SK-N-SH (cell line): ENCODE results near the gene IGLON5. TPM values are rescaled to one million over a fixed set of nuclear protein-coding genes. Genes with fewer than 3 reads are reported as not detected.

Source experiments
- CTCF ChIA-PET: fragments of 300-600, 350-600 bp; formaldehyde crosslinking; extraction: SDS; loops from one replicate; lab custom pipeline; 2021; lab: Yijun Ruan, JAX
- POLR2A ChIA-PET: fragments of 350-600 bp; sonication (Branson Sonifier 250); formaldehyde crosslinking; extraction: SDS; loops from one replicate; lab custom pipeline; 2020; ENCODE audit warnings: antibody characterized with exemption, inconsistent platforms; lab: Yijun Ruan, JAX
- DNase-seq: peaks from one replicate; pipeline ENCODE4 v3.0.0; 2012
- H2AFZ ChIP-seq: fragments of 200-600 bp; sonication (generic); 2 replicates; pipeline ENCODE4 v1.8.1; 2016; ENCODE audit warnings: antibody characterized with exemption, mild to moderate bottlenecking, low read depth
- H3F3A ChIP-seq: fragments of 200-600 bp; sonication (generic); replicated peaks from 2 replicates; pipeline ENCODE3; 2016; ENCODE audit warnings: antibody characterized with exemption, mild to moderate bottlenecking; ENCODE audit not compliant: insufficient read depth
- H3K27ac ChIP-seq, 2 experiments: fragments of 200-500 bp in 1 of 2; fragments of 200-600 bp in 1 of 2; sonication (Bioruptor generic) in 1 of 2; sonication (generic), shearing (Covaris generic) in 1 of 2; 2 replicates each; pipeline versions ENCODE4 v1.5.1 to v1.6.1; 2014 to 2016; ENCODE audit warnings: low read depth in 2 of 2, inconsistent platforms in 1 of 2, low read length in 1 of 2, mild to moderate bottlenecking in 1 of 2, mixed read lengths in 1 of 2
- H3K27me3 ChIP-seq: fragments of 200-600 bp; sonication (generic), shearing (Covaris generic); 2 replicates; pipeline ENCODE4 v1.6.1; 2016; ENCODE audit warnings: mixed run types; ENCODE audit not compliant: insufficient read depth
- H3K36me3 ChIP-seq, 2 experiments: fragments of 200-500 bp in 1 of 2; fragments of 200-600 bp in 1 of 2; sonication (Bioruptor generic) in 1 of 2; sonication (generic) in 1 of 2; replicated peaks in 1 of 2; 2 replicates each; pipeline versions ENCODE3 to v1.5.1; 2014 to 2016; ENCODE audit warnings: low read length in 1 of 2, mild to moderate bottlenecking in 1 of 2; ENCODE audit not compliant: insufficient read depth in 2 of 2, control insufficient read depth in 1 of 2
- H3K4me1 ChIP-seq, 2 experiments: fragments of 200-500 bp in 1 of 2; fragments of 200-600 bp in 1 of 2; sonication (Bioruptor generic) in 1 of 2; sonication (generic), shearing (Covaris generic) in 1 of 2; 2 replicates each; pipeline versions ENCODE4 v1.5.1 to v1.6.1; 2014 to 2016; ENCODE audit warnings: low read depth in 1 of 2, low read length in 1 of 2, mixed run types in 1 of 2; ENCODE audit not compliant: insufficient read depth in 2 of 2, control insufficient read depth in 1 of 2
- H3K4me2 ChIP-seq: fragments of 200-600 bp; sonication (generic), shearing (Covaris generic); 2 replicates; pipeline ENCODE4 v1.6.1; 2017; ENCODE audit warnings: mixed run types
- H3K4me3 ChIP-seq, 2 experiments: fragments of 200-500 bp in 1 of 2; fragments of 200-600 bp in 1 of 2; sonication (Bioruptor generic) in 1 of 2; sonication (generic), shearing (Covaris generic) in 1 of 2; 2 replicates each; pipeline versions ENCODE4 v1.5.1 to v1.8.1; 2014 to 2016; ENCODE audit warnings: low read depth in 2 of 2, inconsistent platforms in 1 of 2, low read length in 1 of 2, mild to moderate bottlenecking in 1 of 2, mixed read lengths in 1 of 2, moderate library complexity in 1 of 2
- H3K79me2 ChIP-seq: fragments of 200-600 bp; sonication (generic); 2 replicates; pipeline ENCODE4 v1.8.1; 2017; ENCODE audit warnings: mild to moderate bottlenecking; ENCODE audit not compliant: insufficient read depth
- H3K9ac ChIP-seq: fragments of 200-600 bp; sonication (generic); 2 replicates; pipeline ENCODE4 v1.6.1; 2017; ENCODE audit warnings: mixed run types
- H3K9me2 ChIP-seq: fragments of 200-600 bp; sonication (generic); 2 replicates; pipeline ENCODE4 v1.6.1; 2017; ENCODE audit warnings: mixed run types
- H3K9me3 ChIP-seq: fragments of 200-600 bp; sonication (generic); 2 replicates; pipeline ENCODE4 v1.6.1; 2017; ENCODE audit warnings: mixed run types, mild to moderate bottlenecking, moderate library complexity
- H4K20me1 ChIP-seq: fragments of 200-600 bp; sonication (generic); 2 replicates; pipeline ENCODE4 v1.6.1; 2017; ENCODE audit warnings: mild to moderate bottlenecking, mixed run types; ENCODE audit not compliant: insufficient read depth
- CHD2 ChIP-seq: fragments of 150-350 bp; IDR thresholded peaks from 2 replicates; pipeline ENCODE4 v1.6.1; 2018; ENCODE audit warnings: low read length; ENCODE audit not compliant: partially characterized antibody
- EZH2phosphoT487 ChIP-seq: fragments of 200-600 bp; sonication (generic); IDR thresholded peaks from 2 replicates; pipeline ENCODE4 v1.6.1; 2017; ENCODE audit warnings: low read depth, mixed run types, mild to moderate bottlenecking, antibody characterized with exemption, moderate library complexity, borderline replicate concordance
- FOXJ3 ChIP-seq: sonication (generic); formaldehyde crosslinking; IDR thresholded peaks from 2 replicates; pipeline ENCODE4 v1.5.1; 2020; ENCODE audit warnings: mild to moderate bottlenecking, missing genetic modification reagents
- JUND ChIP-seq: IDR thresholded peaks from 2 replicates; pipeline ENCODE4 v1.4.0; 2012
- MXI1 ChIP-seq: IDR thresholded peaks from 2 replicates; pipeline ENCODE4 v1.6.1; 2012; ENCODE audit warnings: mild to moderate bottlenecking, low read depth, low read length, improper control_type of control experiment
- NFIC ChIP-seq: IDR thresholded peaks from 2 replicates; pipeline ENCODE4 v1.4.0; 2012; ENCODE audit warnings: borderline replicate concordance
- NRF1 ChIP-seq: IDR thresholded peaks from 2 replicates; pipeline ENCODE4 v1.6.1; 2012; ENCODE audit warnings: low read depth, mild to moderate bottlenecking, low read length
- POLR2AphosphoS5 ChIP-seq: IDR thresholded peaks from 2 replicates; pipeline ENCODE4 v1.6.1; 2012; ENCODE audit warnings: low read depth, low read length
- RAD21 ChIP-seq: IDR thresholded peaks from 2 replicates; pipeline ENCODE4 v1.6.1; 2012; ENCODE audit warnings: mild to moderate bottlenecking, low read length
- SIN3A ChIP-seq: IDR thresholded peaks from 2 replicates; pipeline ENCODE4 v1.6.1; 2012; ENCODE audit warnings: low read depth, mild to moderate bottlenecking, low read length, moderate library complexity, borderline replicate concordance
- TAF1 ChIP-seq: IDR thresholded peaks from 2 replicates; pipeline ENCODE4 v1.6.1; 2012; ENCODE audit warnings: low read depth, mild to moderate bottlenecking, low read length, moderate library complexity, borderline replicate concordance
- WGBS: methylation state at CpG from one replicate; pipeline ENCODE4 v1.1.6; 2017; ENCODE audit warnings: low lambda C conversion rate; 5-methylcytosine and 5-hydroxymethylcytosine counted together
- polyA plus RNA-seq, 3 experiments: library from polyadenylated mRNA; depleted of rRNA; stranded (reverse); fragments of >200 nt; gene quantifications; 2 replicates each; pipeline ENCODE4 v1.2.3, GENCODE V29; 2012
- TF ChIP-seq, protein P1 (sequence below): fragments of 150-350 bp; IDR thresholded peaks from 2 replicates; pipeline ENCODE4 v1.6.1; 2016; ENCODE audit warnings: mild to moderate bottlenecking, low read depth, low read length
- TF ChIP-seq, protein P2 (sequence below): IDR thresholded peaks from 2 replicates; pipeline ENCODE4 v1.4.0; 2012; ENCODE audit warnings: low read depth
- TF ChIP-seq, protein P3 (sequence below): fragments of 200-600 bp; sonication (generic); IDR thresholded peaks from 2 replicates; pipeline ENCODE4 v1.6.1; 2017; ENCODE audit warnings: antibody characterized with exemption, mild to moderate bottlenecking, moderate library complexity
- TF ChIP-seq, protein P4 (sequence below): IDR thresholded peaks from 2 replicates; pipeline ENCODE4 v1.4.0; 2012; ENCODE audit warnings: low read depth, borderline replicate concordance

Gene IGLON5
- polyA plus RNA-seq, 1 of the 3 experiments (the other 2 are of a cell fraction), result 0.36 TPM

GRCh38 chr19:51345076-51345620, 33.7 kb downstream of the IGLON5 start:
- Histone ChIP-seq H2AFZ (no peak overlapping the region), H3K9me2 (no peaks in the 10 kb centered on the region), H3K9ac (no peak overlapping the region), H3K79me2 (no peaks in the 10 kb centered on the region), H3K36me3 (no peaks in the 10 kb centered on the region), H3K4me2 (no peak overlapping the region), H3K4me1 (peaks cover 0 to 4% of the 10 kb centered on the region in 2 experiments; a peak in 1 of 4 replicates), H4K20me1 (no peaks in the 10 kb centered on the region), H3K9me3 (no peaks in the 10 kb centered on the region), H3K27me3 (no peaks in the 10 kb centered on the region), H3F3A (peaks cover 3% of the 10 kb centered on the region), H3K4me3 (no peak overlapping the region), H3K27ac (no peak overlapping the region)
- no peak for TF ChIP-seq FOXJ3
- no peak for TF ChIP-seq NRF1
- TF ChIP-seq RAD21, result no peak
- TF ChIP-seq, protein P1, sequence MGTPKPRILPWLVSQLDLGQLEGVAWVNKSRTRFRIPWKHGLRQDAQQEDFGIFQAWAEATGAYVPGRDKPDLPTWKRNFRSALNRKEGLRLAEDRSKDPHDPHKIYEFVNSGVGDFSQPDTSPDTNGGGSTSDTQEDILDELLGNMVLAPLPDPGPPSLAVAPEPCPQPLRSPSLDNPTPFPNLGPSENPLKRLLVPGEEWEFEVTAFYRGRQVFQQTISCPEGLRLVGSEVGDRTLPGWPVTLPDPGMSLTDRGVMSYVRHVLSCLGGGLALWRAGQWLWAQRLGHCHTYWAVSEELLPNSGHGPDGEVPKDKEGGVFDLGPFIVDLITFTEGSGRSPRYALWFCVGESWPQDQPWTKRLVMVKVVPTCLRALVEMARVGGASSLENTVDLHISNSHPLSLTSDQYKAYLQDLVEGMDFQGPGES, result no peak
- TF ChIP-seq SIN3A, result no peak
- no peak for TF ChIP-seq EZH2phosphoT487
- TF ChIP-seq, protein P2, sequence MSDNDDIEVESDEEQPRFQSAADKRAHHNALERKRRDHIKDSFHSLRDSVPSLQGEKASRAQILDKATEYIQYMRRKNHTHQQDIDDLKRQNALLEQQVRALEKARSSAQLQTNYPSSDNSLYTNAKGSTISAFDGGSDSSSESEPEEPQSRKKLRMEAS, result no peak
- TF ChIP-seq CHD2, result no peak
- no peak for TF ChIP-seq POLR2AphosphoS5
- TF ChIP-seq, protein P3, sequence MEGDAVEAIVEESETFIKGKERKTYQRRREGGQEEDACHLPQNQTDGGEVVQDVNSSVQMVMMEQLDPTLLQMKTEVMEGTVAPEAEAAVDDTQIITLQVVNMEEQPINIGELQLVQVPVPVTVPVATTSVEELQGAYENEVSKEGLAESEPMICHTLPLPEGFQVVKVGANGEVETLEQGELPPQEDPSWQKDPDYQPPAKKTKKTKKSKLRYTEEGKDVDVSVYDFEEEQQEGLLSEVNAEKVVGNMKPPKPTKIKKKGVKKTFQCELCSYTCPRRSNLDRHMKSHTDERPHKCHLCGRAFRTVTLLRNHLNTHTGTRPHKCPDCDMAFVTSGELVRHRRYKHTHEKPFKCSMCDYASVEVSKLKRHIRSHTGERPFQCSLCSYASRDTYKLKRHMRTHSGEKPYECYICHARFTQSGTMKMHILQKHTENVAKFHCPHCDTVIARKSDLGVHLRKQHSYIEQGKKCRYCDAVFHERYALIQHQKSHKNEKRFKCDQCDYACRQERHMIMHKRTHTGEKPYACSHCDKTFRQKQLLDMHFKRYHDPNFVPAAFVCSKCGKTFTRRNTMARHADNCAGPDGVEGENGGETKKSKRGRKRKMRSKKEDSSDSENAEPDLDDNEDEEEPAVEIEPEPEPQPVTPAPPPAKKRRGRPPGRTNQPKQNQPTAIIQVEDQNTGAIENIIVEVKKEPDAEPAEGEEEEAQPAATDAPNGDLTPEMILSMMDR, result no peak
- no peak for TF ChIP-seq NFIC
- TF ChIP-seq JUND, result no peak
- TF ChIP-seq MXI1, result no peak
- TF ChIP-seq, protein P4, sequence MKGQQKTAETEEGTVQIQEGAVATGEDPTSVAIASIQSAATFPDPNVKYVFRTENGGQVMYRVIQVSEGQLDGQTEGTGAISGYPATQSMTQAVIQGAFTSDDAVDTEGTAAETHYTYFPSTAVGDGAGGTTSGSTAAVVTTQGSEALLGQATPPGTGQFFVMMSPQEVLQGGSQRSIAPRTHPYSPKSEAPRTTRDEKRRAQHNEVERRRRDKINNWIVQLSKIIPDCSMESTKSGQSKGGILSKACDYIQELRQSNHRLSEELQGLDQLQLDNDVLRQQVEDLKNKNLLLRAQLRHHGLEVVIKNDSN, result no peak
- no peak for TF ChIP-seq TAF1
- DNase-seq, result no peak
- ChIA-PET CTCF (interaction anchor here (1.3 kb wide), 1 partner anchor 93 kb away, joined by 3 read pairs; no protein-coding TSS in a partner anchor), POLR2A (no interaction called here)
- 88% methylated on average over 6 of the region's 9 CpGs for WGBS
